NCI-H82 treated with DMSO at 0.1 percent for 48 hours (cell line): ENCODE measurements around the gene SRPK2.
"Not testable (repeated sequence)": the region's sequence is repeated elsewhere in the genome, so short reads cannot be mapped to it uniquely, and the experiment has no call there.

Experiments used
- DNase-seq: peaks from one replicate; lab custom pipeline; 2025; ENCODE audit not compliant: unreplicated experiment; lab: John Stamatoyannopoulos, UW

Gene SRPK2

GRCh38 chr7:105339404-105340323 lies 49.1 kb downstream of the SRPK2 start:
- DNase-seq = no peak

- peak; percentile 71 for DNase-seq
Measured at GRCh38 chr7:105337529-105337928, 51.2 kb downstream of the SRPK2 start.

GRCh38 chr7:105336009-105336408 lies 52.7 kb downstream of the SRPK2 start:
- DNase-seq = no peak

GRCh38 chr7:105332661-105333060 lies 56.1 kb downstream of the SRPK2 start:
- not testable (repeated sequence) for DNase-seq

GRCh38 chr7:105330526-105330925 lies 58.2 kb downstream of the SRPK2 start:
- no peak for DNase-seq

- no peak for DNase-seq
Measured at GRCh38 chr7:105327201-105327600, 61.5 kb downstream of the SRPK2 start.

- DNase-seq = no peak
Measured at GRCh38 chr7:105325216-105325904, 63.4 kb downstream of the SRPK2 start.

- not testable (repeated sequence) for DNase-seq
Measured at GRCh38 chr7:105324606-105325005, 64.1 kb downstream of the SRPK2 start.

GRCh38 chr7:105323366-105323765 lies 65.4 kb downstream of the SRPK2 start:
- no peak for DNase-seq

GRCh38 chr7:105322655-105323277 lies 66.0 kb downstream of the SRPK2 start:
- DNase-seq = no peak

GRCh38 chr7:105321754-105322455 lies 66.8 kb downstream of the SRPK2 start:
- DNase-seq = no peak

- no peak for DNase-seq
Measured at GRCh38 chr7:105320896-105321295, 67.8 kb downstream of the SRPK2 start.

- no peak for DNase-seq
Measured at GRCh38 chr7:105319578-105319977, 69.1 kb downstream of the SRPK2 start.

- no peak for DNase-seq
Measured at GRCh38 chr7:105316578-105317344, 72.0 kb downstream of the SRPK2 start.

GRCh38 chr7:105315357-105315756 lies 73.4 kb downstream of the SRPK2 start:
- DNase-seq = no peak

- no peak for DNase-seq
Measured at GRCh38 chr7:105309235-105310169, 79.2 kb downstream of the SRPK2 start.

GRCh38 chr7:105307163-105307672 lies 81.5 kb downstream of the SRPK2 start:
- DNase-seq = no peak

- no peak for DNase-seq
Measured at GRCh38 chr7:105306298-105306748, 82.4 kb downstream of the SRPK2 start.

- no peak for DNase-seq
Measured at GRCh38 chr7:105305633-105306032, 83.1 kb downstream of the SRPK2 start.
